NCI-H524 (cell line): ENCODE data around the gene TMEM273.

Experiments
- DNase-seq, 2 experiments: peaks; one replicate each; lab custom pipeline; 2025; lab: John Stamatoyannopoulos, UW

The TMEM273 gene

GRCh38 chr10:49115796-49116508 lies 72.2 kb downstream of the TMEM273 start:
- DNase-seq, result no peak

- DNase-seq, result peak in 1 of 2 experiments; percentile 10
These were observed 73.0 kb downstream of the TMEM273 start, which contains the start of gene VSTM4 for GRCh38 chr10:49115015-49115795. VSTM4 (minus strand) TSS chr10:49115522; CDS start chr10:49115485, 37 bp downstream.

- DNase-seq, result no peak
These were observed 73.5 kb downstream of the TMEM273 start for GRCh38 chr10:49114718-49115014.

GRCh38 chr10:49113741-49114141 lies 74.5 kb downstream of the TMEM273 start:
- no peak for DNase-seq

GRCh38 chr10:49112851-49113250 lies 75.3 kb downstream of the TMEM273 start:
- no peak for DNase-seq

- DNase-seq, result no peak
These were observed 76.1 kb downstream of the TMEM273 start for GRCh38 chr10:49112098-49112497.

GRCh38 chr10:49111320-49111698 lies 76.9 kb downstream of the TMEM273 start:
- DNase-seq, result no peak

GRCh38 chr10:49110684-49111319 lies 77.4 kb downstream of the TMEM273 start:
- no peak for DNase-seq

GRCh38 chr10:49109669-49110340 lies 78.4 kb downstream of the TMEM273 start:
- DNase-seq, result peak in 1 of 2 experiments; percentile 40

- no peak for DNase-seq
These were observed 79.5 kb downstream of the TMEM273 start for GRCh38 chr10:49108656-49109055.

- DNase-seq, result no peak
These were observed 80.3 kb downstream of the TMEM273 start for GRCh38 chr10:49107887-49108267.

GRCh38 chr10:49107111-49107886 lies 80.9 kb downstream of the TMEM273 start:
- no peak for DNase-seq

- no peak for DNase-seq
These were observed 81.7 kb downstream of the TMEM273 start for GRCh38 chr10:49106451-49106850.

- no peak for DNase-seq
These were observed 83.1 kb downstream of the TMEM273 start for GRCh38 chr10:49105076-49105475.
